HG02571 (cell line): ENCODE data around the gene AHDC1.
"Not testable (repeated sequence)": the region's sequence is repeated elsewhere in the genome, so short reads cannot be mapped to it uniquely, and the experiment has no call there.

Source experiments
- ATAC-seq: cut with Tn5 transposase; IDR thresholded peaks from one replicate; pipeline ENCODE4 v1.9.1; 2021; ENCODE audit warnings: mild to moderate bottlenecking, moderate library complexity; ENCODE audit not compliant: unreplicated experiment

The AHDC1 gene

GRCh38 chr1:27521861-27522431 is 82.0 kb downstream of the AHDC1 start:
- no peak for ATAC-seq

DNA sequence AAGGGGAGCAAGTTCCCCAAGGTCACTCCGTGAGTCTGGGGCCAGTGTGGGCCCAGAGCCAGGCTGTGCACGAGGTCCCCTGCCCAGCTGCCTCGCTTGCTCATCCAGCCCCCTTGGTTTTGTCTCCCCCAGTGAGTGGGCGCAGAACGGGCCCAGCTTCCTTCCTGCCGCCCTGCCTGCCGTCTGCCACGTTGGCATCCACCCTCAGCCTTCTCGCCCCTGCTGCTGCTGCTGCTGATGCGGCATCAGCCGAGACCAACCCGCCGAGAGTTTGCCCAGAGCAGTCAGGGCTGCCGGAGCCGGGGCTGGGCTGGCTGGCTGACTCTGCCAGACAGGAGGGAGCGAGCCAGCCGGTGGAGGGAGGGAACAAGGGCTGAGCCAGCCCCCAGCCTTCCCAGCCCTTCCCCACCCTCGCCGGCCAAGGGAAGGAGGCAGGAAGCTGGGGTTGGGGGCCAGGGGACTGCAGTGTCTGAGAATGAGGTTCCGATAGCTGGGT is 82.6 kb downstream of the AHDC1 start:
- no peak for ATAC-seq

DNA sequence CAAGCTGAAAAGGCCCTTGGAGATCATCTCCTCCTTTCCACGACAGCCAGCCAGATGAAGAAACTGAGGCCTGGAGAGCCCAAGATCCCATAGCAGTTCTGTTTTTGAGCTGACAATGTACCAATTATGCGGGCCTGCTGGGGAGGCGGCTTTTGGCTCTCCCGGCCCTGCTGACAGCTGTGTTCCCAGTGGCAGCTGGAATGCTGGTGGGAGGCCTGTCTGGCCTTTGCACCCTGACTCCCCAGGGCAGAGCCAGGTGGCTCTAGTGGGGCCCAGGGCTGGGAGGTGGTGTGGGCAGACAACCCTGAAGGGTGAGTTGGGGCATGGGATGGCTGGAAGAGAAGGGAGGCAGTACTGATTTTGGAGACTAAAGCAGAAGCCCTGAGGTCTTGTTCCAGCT is 83.3 kb downstream of the AHDC1 start:
- no peak for ATAC-seq

DNA sequence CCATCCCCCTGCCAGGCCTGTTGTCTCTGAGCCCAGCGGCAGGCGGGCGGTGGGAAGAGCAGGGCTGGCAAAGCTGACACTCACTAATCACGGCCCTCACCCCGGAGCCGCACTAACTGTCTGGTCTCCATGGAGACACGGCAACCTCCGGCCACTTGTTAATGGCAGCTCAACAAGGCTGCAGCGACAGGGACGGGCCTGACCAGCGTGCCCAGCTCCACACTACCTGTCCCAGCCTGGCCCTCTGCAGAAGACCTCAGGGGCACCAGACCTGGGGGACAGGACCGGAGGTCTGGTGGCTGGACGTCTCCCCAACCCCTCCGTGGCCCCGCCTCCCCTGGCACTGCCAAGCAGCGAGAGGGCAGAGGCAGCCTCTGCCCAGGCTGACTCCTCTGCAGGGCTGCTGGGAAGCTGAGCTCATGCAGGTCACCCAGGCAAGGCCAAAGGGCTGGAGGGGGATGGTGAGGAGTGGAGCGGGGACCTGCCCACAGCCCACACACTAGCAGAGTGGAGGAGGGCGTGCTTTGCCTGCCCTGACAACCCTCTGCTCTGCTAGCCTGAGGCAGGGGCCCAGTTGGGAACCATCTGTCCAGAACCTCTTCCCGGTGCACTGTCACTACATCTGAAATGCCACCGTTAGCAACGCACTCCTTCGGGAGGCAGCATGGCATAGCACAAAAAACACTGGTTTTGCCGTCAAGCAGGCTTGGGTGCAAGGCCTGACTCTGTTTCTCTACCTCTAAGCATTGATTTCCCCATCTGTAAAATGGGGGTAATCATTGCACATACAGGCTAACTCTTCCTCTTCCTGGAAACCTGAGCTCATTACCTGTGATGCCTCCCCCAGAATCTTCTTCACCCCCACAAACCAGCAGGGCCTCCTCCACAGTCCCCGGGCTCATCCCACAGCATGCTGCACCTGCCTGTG is 84.3 kb downstream of the AHDC1 start:
- no peak for ATAC-seq

DNA sequence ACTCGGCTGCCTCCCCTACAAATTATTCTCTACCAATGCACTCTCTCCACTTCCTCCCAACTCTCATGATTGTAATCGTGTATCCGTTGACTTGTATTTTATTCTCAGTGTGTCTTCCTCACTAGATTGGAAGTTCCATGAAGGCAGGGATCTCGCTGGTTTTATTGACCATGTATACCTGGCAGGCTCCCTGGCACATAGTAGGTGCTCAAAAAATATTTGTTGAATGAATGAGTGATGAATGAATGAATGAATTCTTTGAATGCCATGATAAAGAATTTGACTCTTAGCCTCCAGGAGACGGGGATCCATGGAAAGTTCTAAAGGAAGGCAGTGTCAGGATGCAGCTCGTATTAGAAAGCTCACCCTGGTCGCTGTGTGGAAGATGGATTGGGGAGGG is 85.1 kb downstream of the AHDC1 start:
- no peak for ATAC-seq

GRCh38 chr1:27517907-27518718 is 85.8 kb downstream of the AHDC1 start:
- ATAC-seq = no peak

DNA sequence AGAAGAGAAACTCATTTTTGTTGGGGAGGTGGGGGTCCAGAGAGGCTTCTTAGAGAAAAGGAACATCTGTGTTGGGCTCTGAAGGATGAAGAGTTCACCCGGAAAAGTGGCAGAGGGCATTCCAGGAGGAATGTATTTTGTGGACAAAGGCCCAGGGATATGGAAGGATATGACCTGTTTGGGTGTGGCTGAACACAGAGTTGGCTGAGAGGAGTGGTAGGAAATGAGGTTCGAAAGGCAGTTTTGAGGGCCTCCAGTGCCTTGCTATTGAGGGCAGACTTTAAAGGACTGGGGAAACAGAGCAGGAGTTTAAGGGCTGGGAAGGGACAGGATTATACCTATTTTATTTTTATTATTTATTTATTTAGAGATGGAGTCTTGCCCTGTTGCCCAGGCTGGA is 86.6 kb downstream of the AHDC1 start:
- ATAC-seq = no peak

DNA sequence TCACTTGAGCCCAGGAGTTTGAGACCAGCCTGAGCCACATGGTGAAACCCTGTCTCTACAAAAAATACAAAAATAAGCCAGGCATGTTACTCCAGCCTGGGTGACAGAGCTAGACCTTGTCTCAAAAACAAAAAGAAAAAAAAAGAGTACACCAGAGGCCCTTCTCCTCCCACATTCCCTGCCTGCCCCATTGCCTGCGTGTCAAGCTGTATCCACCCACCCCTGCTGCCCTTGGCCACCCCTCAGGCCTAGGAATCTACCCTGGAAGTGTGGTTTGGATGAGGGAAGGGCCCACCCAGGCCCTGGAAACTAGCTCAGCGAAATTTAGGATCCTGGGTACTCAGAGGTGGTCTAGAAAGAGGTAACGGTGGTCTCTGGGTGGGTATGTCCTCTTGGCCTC is 88.3 kb downstream of the AHDC1 start:
- no peak for ATAC-seq

- ATAC-seq = no peak
These were observed 90.0 kb downstream of the AHDC1 start for GRCh38 chr1:27513958-27514357.

DNA sequence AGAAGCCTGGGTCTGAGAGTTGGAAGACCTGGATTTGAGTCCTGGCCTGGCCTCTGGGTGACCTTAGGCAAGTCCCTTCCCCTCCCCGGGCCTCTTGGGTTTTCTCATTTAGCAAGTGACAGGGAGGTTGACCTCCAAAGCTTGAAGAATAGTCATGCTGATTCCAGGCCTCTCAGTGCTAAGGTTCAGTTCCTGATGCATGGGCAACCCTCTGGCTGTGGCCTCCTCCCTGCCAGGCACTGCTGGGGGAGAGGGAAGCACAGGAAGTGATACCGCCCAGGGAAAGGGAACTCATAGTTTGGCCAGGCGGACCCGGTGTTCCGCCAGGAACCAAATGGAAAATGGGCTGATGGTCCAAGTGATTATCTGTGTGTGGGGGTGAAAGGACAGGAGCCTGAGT is 90.4 kb downstream of the AHDC1 start:
- ATAC-seq = no peak

GRCh38 chr1:27509127-27510080 is 94.5 kb downstream of the AHDC1 start:
- ATAC-seq = no peak

- ATAC-seq = no peak
These were observed 95.8 kb downstream of the AHDC1 start for GRCh38 chr1:27507960-27508665.

- ATAC-seq = no peak
These were observed 97.2 kb downstream of the AHDC1 start for GRCh38 chr1:27506703-27507102.

DNA sequence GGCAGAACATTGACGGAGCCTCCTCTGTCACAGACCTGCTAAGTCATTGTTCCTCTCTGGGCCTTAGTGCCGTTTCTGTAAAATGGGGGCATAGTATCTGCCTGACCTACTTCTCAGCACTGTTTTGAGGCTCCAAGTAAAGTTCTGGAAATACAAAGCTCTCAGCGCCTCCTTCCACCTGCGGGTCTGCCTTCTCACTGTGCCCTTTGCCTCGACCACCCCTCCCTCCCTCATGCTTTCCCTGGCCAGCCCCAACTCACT is 98.6 kb downstream of the AHDC1 start:
- no peak for ATAC-seq

DNA sequence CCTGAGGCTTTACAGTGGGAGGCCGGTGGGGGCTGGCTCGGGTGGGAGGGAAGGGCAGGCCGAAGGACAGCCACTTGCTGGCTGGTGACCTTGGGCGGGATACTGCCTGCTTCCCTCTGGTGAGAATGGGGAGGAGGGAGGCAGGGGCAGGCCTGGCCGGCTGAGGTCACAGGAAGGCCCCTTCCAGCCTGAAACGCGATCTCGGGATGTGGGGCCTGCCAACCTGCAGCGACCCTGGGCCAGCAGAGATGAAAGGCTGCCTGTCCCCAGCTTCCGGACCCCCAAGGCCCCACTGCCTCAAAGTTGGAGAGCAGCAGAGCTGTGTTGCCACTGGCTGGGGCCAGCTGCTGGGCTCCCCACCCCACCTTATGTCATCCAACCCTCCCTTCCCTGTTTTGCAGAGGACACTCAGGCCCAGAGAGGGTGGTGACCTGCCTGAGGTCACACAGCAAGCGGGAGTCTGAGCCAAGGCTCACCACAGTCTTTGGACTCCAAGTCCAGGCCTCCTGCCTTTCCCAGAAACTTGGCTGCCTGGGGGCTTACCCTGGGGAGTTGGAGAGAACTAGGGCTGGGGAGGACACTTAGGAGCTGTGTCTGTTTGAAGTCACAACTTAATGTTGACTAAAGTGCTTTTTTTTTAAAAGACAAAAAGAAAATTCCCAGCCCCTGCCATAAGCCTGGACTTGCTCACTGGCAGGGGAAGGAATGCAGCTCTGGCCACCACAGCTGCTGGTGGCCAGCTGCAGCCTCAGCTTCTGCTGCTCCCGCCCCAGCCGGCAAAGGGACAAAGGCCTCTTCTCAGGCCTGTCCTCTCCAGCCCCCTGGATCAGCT is 99.1 kb downstream of the AHDC1 start:
- ATAC-seq = no peak

- ATAC-seq = no peak
These were observed 99.9 kb downstream of the AHDC1 start for GRCh38 chr1:27503844-27504587.

- no peak for ATAC-seq
These were observed 100.9 kb downstream of the AHDC1 start for GRCh38 chr1:27503033-27503432.

GRCh38 chr1:27501159-27501558 is 102.8 kb downstream of the AHDC1 start:
- not testable (repeated sequence) for ATAC-seq
